Esophagus muscularis mucosa (tissue), 3 donors: ENCODE measurements around the gene RNASE1.

Source experiments
- CTCF ChIP-seq, 3 experiments: fragments of 200-600 bp in 2 of 3; fragments of 450-650 bp in 1 of 3; sonication (generic) in 2 of 3; IDR thresholded peaks; one replicate each; pipeline ENCODE4 v1.5.1; 2017 to 2019; ENCODE audit warnings: antibody characterized with exemption in 3 of 3, mild to moderate bottlenecking in 2 of 3, moderate library complexity in 1 of 3
- POLR2A ChIP-seq: fragments of 450-650 bp; IDR thresholded peaks from one replicate; pipeline ENCODE4 v1.6.1; 2017; ENCODE audit warnings: antibody characterized with exemption, moderate library complexity, mild to moderate bottlenecking, low read depth
- POLR2AphosphoS5 ChIP-seq, 2 donors: sonication (generic); formaldehyde crosslinking; IDR thresholded peaks; one replicate each; pipeline ENCODE4 v1.6.1; 2017; ENCODE audit warnings: antibody characterized with exemption in 2 of 2

- no peak for TF ChIP-seq CTCF (IDR thresholded peaks at IDR 0.05)
- TF ChIP-seq POLR2A, result no peak
- TF ChIP-seq POLR2AphosphoS5 (IDR thresholded peaks at IDR 0.05), result no peak
Measured at GRCh38 chr14:20809917-20810316, 7.3 kb upstream of the RNASE1 start.
